ENCODE data around the gene CASKIN2. TPM values are rescaled to one million over a fixed set of nuclear protein-coding genes. Genes with fewer than 3 reads are reported as not detected.

CASKIN2 gene
- total RNA-seq, 1 donor from 2014 or later: 0.77 TPM

DNA sequence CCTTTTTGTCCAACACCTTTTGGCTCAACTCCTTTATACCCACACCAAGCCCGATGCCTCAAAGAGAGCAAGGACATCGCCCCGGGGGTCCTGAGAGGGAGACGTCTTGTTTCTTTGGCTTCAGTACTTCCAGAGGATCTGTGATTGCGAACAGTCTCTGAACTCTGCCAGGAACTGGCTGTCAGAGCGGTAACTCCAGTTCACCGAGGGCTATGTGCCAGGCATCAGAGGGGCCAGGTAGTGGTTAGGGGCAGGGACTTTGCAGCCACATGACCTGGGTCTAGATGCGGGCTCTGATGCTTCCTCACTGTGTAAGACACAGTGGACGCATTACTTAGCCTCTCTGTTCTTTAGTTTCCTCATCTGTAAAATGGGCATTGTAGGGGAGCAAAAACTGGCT, 31.8 kb upstream of the CASKIN2 start:
- intact Hi-C loops (cut with micrococcal nuclease): no loop called here

DNA sequence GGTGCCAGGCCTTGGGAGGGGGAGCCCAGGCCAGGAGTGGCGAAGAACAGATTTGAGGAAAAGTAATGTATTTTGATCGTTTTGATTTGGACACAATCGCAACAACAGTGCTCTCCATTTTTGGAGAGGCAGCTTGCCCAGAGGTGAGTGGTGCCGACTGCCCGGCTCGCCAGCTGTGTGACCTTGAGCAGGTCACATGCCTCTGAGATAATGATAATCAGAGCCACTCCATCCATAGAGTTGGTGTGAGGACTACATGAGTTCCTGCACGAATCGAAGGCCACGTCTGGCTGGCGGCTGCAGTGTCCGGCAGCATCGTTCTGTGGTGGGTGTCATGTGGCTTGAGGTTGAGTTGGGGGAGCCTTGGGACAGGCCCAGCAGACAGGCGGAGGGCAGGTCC, 30.8 kb upstream of the CASKIN2 start:
- intact Hi-C loops (cut with micrococcal nuclease): no loop called here

DNA sequence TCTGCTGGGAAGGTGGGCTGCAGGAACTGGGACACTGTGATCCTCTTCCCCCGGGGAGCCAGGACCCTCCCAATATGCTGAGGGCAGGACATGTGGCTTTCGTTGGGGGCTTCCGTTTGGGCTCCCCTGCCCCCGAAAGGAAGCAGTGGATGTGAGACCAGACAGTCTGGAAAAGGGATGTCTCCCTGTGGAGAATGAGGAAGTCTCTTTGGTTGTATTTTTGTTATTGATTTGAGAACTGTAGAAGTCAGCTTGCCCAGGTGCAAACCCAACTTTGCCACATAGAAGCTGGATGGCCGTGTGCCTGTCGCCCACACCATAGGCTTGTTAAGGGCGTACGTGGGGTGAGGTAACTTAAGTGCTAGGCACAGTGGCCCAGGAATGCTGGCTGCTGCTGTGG, 28.9 kb upstream of the CASKIN2 start:
- intact Hi-C loops (cut with micrococcal nuclease): no loop called here

DNA sequence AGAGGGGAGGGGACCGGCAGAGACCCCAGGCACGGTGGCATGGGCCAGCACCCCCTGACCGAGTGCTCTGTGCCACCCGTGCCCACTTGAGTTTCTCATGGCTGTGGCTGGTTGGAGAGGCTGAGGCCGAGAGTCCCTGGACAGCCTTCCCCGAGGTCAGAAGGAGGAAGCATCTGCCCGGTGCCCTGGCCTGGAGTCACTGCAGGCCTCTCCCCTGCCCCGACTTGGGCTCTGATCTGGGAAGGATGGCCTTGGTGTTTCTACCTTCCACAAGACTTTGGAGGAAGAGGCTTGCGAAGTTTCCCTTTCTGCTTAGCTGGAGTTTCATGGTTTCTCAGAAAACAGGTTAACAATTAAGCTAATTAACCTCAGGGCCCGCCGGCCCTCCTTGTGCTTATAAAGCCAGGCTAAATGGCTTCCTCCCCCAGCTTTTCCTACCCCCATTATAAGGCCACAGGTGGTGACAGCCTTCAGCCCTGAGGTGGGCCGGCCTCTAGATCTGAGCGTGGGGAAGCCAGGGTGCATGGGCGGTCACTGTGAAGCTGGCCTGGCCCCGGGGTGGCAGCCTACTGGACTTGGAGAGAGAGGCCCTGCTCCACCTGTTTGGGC, 27.5 kb upstream of the CASKIN2 start:
- intact Hi-C loops (cut with micrococcal nuclease): no loop called here

DNA sequence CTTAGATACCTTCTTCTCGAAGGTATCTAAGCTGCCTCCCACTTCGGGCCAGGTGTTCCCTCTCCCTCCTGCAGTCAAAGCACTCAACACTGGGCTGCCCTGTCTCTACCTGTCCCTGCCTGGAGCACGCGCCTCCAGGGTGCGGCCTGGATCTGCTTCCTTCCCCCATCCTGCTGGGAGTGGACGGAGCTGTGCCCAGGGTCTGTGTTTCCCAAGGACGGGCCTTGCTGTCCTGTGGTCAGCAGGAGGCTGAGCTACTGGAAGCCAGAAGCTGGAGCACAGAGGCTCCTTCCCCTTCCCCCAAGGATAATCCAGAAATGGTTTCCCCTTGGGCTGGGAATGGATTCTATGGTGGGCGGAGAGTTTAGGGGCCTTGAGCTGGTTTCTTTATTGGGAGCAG, 26.9 kb upstream of the CASKIN2 start:
- intact Hi-C loops (cut with micrococcal nuclease): no loop called here

DNA sequence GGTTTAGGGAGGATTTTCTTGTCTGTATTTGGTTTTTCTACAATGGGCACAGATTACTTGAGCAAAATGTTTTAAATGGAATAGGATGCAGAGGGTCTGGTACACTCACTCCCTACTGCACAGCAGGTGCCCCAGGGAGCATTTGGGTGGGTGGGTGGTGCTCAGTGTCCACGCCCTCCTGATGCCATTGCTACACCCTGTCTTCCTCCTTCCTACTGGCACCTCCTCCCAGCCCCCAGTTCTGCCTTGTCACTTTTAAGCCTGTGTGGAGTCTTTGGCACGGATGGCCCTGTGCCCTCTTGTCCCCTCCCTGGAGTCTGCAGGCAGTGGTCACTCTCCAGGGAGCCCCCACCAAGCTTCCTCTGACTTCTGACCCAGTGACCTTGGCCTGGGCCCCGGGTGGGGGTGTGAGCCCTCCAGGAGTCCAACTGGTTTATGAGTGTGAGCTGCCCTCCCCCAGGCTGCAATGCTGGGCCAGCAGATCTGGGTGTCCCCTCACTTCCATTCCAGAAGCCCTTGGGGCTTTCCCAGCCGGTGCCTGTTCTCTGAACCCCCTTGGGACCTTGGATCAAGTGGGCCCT, 25.7 kb upstream of the CASKIN2 start:
- intact Hi-C loops (cut with micrococcal nuclease): no loop called here

DNA sequence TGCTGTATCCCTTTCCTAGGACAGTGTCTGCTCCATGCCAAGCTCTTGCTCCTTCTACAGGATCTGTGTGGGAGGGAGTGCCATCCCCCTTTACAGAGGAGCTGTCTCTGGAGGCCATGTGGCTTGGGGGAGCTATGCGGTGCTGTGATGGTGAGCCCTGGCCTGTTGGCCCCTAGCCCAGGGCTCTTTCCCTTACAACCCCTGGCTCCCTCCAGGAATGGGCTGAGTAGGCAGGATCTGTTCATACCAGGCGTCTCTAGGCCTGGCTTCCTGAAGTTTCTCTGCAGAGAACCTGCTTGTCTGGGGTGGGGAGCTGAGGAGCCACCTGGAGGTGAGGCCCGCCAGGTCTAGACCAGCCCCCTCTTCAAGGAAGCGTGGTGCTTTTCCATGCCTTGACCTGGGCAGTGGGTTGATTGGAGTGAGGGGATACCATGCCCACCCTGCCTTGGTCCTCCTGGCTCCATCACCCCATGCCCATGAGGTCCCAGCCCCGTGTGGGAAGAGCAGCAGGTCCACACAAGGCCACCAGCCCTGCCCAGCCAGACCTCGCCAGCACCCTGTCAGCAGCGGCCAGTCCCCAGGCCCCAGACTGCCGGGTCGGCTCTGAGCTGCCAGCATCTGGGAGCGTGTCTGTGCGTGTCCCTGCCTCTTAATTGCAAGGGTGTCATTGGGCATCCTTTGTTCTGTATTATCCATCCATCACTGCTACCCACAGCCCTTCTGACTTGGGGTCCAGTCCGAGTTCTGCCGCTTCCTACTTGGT, 24.8 kb upstream of the CASKIN2 start:
- intact Hi-C loops (cut with micrococcal nuclease): no loop called here

DNA sequence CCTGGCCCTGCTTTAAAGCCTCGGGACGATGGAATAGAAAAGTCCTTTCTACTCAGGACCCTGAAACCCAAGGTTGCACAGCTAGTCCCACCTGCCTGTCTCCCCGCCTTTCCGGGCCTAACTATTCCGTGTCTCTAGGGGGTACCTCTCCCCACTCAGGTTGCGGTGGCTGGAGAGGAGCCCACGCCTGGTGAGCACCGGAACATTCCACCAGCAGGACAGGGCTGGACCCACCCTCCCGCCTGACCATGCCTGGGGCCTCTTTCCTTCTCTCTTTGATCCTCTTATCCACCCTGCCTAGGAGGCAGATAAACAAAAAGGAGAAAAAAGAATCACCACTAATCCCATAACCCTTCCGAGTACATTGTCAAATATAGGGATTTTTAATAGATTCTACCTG, 21.0 kb upstream of the CASKIN2 start:
- intact Hi-C loops (cut with micrococcal nuclease): no loop called here

DNA sequence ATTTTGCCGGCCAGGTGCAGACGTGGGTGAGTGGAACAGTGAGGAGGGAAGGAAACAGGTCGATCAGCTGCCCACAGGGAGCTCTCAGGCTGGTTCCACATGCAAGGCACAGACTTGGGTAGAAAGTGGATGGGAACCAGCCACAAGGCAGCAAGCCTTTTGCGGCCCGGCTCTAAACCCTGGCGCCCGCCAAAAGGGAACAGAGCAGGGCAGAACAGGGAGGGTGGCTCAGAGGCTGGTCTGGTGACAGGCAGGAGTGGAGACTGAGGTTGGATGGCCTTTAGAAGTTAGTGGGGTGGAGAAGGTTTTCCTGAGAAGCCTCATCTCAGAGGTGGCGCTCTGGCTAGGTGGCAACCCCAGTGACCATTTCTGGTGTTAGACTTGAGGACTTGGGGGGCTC, 20.5 kb upstream of the CASKIN2 start:
- intact Hi-C loops (cut with micrococcal nuclease): no loop called here

DNA sequence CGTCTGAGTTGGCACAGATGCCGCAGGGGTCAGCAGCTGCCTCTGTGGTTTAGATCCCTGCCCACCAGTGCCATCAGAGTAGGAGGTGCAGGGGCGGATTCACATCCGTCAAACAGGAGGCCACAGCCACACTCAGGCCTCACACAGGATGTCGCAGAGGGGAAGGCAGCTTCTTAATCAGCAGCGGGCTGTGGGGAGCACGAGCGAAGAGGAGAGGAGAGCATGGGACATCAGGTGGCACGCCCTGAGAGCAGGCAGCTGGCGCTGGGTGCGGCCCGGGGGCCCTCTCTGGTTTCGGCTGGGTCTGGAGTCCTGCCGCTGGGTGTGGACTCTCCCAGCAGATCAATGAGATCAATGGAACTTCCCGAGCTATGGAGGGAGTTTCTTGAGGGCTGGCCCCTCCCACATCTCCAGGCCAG, 19.8 kb upstream of the CASKIN2 start:
- intact Hi-C loops (cut with micrococcal nuclease): no loop called here

DNA sequence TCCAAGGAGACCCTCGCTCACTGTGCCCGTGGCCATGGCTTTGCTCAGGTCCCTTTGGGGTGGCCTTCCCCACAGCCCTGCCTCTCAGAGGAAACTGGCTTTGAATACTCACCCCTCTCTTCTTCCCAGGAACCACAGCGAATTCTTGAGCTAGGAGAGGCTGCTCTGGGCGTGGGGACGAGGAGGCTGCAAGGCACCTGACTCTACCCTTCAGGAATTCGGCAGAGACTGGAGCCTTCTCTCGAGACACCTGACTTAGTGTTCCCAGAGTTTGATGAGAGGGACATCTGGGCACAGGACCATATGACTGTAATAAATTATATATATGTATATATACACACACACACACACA, 16.4 kb upstream of the CASKIN2 start:
- intact Hi-C loops (cut with micrococcal nuclease): no loop called here

DNA sequence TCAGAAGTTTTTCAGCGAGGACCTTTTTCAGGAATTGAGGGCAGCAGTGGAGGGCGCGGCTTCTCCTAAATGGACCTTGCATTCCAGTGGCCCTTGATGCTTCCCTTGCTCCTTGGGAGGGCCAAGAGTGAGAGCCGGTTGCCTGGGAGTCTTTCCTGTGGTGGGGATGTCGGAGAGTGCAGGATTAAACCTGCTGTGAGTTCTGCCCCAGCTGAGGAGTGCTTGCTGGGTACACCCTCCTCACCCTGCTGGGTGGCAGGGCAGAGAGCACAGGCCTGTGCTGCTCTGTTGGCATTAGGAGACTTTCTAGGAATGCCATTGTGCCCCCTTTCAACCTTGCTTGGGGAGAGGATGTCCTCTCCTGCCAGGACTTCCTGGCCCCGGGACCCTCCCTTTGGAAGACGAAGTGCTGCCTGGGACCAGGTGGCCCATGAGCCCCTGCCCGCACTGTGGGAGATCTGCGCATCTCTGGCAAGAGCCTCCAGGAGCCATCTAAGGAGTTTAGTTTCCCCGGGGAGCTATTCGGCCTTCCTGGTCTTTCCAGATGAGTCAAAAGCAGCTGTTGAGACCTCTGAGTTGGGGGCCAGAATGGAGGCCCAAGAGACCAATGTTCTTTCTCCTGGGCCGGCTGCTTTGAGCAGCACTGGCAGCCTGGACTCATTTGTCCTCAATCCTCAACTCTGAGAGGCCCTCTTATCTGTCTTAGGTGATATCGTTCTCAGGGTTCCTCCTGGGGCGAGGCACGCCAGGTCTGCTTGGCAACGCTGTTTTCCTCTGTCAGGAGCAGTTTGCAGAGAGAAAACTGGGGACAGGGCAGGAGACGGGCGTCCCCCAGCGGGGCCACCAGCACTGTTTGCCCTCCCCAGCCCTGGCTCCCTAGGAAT, 15.7 kb upstream of the CASKIN2 start:
- intact Hi-C loops (cut with micrococcal nuclease): no loop called here

DNA sequence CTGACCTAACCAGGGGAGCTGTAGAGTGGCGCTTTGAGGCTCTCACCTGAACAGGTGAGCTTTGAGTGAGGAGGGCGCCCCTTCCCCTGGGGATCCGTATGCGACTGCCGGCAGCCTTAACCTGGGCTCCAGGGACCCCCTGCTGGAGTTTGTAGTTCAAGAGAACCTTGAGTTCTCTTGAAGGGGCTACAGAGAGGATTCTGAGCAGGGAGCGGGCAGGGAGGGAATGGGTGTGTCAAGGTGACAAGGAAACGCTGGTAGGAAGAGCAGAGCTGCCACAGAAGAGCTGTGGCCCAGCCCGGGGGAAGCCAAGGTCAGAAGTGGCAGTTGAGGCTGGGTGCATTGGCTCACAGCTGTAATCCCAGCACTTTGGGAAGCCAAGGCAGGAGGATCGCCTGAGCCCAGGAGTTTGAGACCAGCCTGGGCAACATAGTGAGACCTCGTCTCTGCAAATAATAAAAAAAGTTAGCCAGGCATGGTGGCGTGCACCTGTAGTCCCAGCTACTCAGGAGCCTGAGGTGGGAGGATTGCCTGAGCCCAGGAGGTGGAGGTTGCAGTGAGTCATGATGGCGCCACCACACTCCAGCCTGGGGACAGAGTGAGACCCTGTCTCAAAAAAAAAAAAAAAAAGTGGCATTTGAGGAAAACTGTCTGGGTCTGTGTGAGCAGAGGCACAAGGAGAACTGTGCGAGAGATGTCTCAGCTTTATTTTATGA, 11.4 kb upstream of the CASKIN2 start:
- intact Hi-C loops (cut with micrococcal nuclease): no loop called here

DNA sequence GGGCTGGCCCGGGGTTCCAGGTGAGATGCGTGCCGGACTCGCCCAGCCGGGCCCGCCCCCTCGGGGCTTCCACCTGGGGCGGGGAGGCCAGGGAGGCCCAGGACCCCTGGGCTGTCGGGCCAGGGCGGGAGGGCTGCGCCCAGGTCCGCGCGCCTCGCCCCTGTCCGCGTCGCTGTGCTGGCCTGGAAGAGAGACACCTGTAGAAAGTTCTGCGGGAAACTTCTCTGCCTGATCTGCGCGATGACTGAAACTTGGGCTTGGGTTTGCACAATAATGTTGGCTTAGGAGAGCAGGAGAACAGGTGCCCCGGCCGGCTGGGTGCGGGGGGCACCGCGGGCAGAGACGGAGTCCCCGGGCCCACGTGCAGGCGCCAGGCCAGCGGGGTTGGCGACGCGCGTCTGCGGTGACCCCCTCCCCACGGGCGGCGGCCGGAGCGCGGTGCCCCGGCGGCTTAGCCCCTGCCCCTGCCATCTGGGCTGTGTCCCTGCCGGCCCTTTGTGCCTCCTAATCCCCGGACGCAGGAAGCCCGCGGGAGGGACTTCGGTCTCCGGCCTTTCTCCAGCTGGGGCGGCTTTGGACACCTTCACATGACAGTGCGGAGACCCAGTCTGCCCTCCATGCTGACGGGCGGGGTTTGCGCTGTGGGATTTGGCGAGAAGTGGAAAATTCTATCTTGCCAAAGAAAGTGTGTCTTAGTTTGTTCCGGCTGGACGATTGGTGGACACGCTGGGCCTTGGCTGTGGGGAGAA, 10.6 kb upstream of the CASKIN2 start:
- intact Hi-C loops (cut with micrococcal nuclease): loop anchor here (1.0 kb wide), 1 partner anchor 10 kb away; the partner anchor contains the start of gene TSEN54

DNA sequence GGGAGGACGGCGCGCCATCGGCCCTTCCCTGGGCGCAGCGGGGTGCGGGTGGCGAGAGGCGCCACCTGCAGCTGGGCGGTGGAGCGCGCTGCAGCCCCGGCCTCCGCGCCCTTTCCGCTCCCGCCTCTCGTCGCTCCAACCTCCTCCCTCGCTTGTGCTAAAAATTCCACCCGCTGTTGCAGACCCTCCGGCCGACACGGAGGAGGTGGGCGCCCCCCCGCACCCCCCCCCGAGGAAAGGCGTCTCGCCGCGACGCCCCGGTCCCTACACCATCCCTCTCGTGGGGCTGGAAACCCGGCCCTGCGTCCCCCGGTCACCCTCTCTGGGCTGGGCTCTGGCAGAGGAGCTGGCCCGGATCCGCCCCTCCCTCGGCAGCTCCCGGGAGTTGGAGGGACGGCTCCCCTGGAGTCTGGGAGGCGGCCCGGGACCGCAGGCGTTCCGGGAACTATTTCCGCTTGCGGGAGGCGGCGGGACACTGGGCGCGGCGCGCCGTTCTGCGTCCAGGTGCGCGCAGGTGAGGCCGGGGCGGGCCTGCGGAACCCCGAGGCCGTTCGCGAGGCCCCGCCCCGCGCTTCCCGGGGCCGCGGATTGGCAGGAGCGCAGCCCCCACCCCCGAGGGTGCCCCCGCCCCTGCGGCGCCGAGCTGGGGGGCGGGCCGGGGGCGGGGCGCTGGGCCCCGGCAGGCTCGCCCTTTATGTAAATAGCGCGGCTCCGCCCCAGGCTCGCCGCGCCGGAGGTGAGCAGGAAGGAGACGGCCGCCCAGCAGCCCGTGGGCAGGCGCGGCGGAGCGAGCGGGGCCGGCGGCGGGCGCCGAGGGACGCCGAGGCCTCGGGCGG, 9.9 kb upstream of the CASKIN2 start, which contains the start of gene LLGL2:
Gene LLGL2, plus strand, starts transcription at position 728 of the 836 bp plus-strand sequence. CDS start 17,730 bp downstream, outside the sequence.
- intact Hi-C loops (cut with micrococcal nuclease): loop anchor here (1.0 kb wide), 1 partner anchor 9 kb away; the partner anchor contains the start of gene TSEN54

DNA sequence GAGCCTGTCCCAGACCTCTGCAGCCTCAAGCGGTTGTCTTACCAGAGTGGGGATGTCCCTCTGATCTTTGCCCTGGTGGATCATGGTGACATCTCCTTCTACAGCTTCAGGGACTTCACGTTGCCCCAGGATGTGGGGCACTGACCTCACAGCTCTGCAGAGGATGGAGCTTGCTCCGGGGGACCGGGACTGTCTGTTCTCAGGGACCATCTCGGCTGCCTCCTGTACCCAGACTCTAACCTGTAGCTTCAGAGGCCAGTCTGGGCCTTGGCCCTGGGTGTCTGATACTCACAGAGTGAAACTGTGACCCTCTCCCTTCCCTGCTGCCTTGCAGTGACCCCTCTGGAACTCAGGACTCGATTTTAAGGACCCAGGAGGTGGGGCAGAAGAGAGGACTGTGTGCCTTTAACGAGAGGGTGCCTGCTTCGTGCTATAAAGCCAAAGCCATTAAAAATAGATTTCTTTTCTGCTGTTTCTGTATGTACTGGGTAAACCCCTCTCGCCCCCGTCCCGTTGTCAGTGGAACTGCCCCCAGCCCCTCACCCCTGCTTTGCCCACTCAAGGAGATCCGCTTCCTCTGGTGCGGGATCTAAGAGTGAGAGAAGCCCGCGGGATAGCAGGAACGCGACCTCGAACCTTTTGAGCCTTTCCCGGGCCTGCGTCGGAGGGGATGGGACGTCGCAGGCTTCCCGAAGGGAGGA, 9.1 kb upstream of the CASKIN2 start:
- intact Hi-C loops (cut with micrococcal nuclease): no loop called here

DNA sequence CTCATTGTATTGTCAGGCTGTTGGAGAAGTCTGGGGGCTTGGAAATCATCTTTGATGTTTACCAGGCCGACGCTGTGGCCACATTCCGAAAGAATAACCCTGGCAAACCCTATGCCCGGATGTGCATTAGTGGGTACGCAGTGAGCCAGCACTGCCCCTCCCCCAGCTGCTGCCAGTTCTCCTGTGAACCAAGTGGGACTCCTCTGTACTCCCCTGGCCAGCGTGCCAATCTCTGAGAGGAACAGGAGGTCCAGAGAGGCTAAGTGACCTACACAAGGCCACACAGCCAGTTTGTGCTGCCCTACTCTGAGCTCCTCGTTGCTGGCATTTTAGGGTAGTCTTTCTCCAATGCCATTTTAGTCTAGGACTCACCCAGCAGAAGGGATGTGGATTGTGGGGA, 8.3 kb upstream of the CASKIN2 start:
- intact Hi-C loops (cut with micrococcal nuclease): no loop called here

DNA sequence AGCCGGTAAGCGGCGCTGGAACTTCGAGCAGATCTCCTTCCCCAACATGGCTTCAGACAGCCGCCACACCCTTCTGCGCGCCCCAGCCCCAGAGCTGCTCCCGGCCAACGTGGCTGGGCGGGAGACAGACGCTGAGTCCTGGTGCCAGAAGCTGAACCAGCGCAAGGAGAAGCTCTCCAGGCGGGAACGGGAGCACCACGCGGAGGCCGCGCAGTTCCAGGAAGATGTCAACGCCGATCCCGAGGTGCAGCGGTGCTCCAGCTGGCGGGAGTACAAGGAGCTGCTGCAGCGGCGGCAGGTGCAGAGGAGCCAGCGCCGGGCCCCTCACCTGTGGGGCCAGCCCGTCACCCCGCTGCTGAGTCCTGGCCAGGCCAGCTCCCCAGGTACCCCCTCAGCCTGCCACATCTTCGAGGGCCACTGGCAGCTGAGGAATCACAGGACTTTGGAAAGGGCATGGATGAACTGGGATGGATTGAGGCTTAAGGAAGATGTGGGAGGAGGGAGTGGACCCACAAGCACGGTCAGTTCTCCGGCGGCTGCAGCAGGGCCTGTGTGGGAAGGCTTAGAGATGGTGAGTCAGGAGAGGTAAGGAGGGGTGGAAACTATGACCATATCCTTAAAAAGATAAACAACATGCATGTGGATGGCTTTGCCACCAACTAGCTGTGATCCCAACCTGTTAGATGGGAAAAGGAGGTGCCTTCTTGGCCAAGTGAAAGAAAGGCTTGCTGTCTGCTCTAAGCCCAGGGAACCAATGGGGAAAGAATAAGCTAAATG, 6.8 kb upstream of the CASKIN2 start:
- intact Hi-C loops (cut with micrococcal nuclease): no loop called here

Data from T-helper 2 cell treated with Interferon-gamma antibody and Interleukin-4, amounts not matched to agents 100 ng/mL and 5 ng/mL, for 36 hours (primary cell).